Peyer's patch (tissue), 4 donors: Measurements from ENCODE around the gene HRH3. TPM values are rescaled to one million over a fixed set of nuclear protein-coding genes. Genes with fewer than 3 reads are reported as not detected.

Experiments
- DNase-seq, 3 donors: peaks; one replicate each; pipeline ENCODE4 v3.0.0-alpha.2; 2017 to 2019
- H3K27ac ChIP-seq, 4 donors: fragments of 200-600 bp; sonication (generic); one replicate each; pipeline ENCODE4 v1.5.1; 2016 to 2019
- H3K27me3 ChIP-seq, 2 donors: fragments of 200-600 bp; sonication (generic); one replicate each; pipeline ENCODE4 v1.5.1; 2019
- H3K36me3 ChIP-seq, 3 donors: fragments of 200-600 bp; sonication (generic); one replicate each; pipeline ENCODE4 v1.5.1; 2016 to 2019
- H3K4me1 ChIP-seq, 4 donors: fragments of 200-600 bp; sonication (generic); one replicate each; pipeline ENCODE4 v1.5.1; 2016 to 2019
- H3K4me3 ChIP-seq, 4 donors: fragments of 200-600 bp; sonication (generic); 1 replicate in 3 of 4; 2 replicates in 1 of 4; pipeline ENCODE4 v1.5.1; 2016 to 2019; ENCODE audit warnings: mild to moderate bottlenecking in 1 of 4
- H3K9me3 ChIP-seq, 4 donors: fragments of 200-600 bp; sonication (generic); one replicate each; pipeline ENCODE4 v1.5.1; 2016 to 2019; ENCODE audit warnings: mild to moderate bottlenecking in 1 of 4
- POLR2A ChIP-seq, 2 donors: fragments of 450-650 bp; IDR thresholded peaks; one replicate each; pipeline ENCODE4 v1.5.1; 2017; ENCODE audit warnings: antibody characterized with exemption in 2 of 2, mild to moderate bottlenecking in 2 of 2, moderate library complexity in 2 of 2
- total RNA-seq, 4 donors: library from RNA; depleted of rRNA; stranded (reverse); fragments of >200 nt; gene quantifications; one replicate each; pipeline ENCODE4 v1.1.0, GENCODE V29; 2016
- TF ChIP-seq, protein P1 (sequence below), 6 experiments: fragments of 450-650 bp in 4 of 6; fragments of 200-600 bp in 2 of 6; sonication (generic) in 1 of 6; IDR thresholded peaks; one replicate each; pipeline ENCODE4 v1.5.1; 2017 to 2019; ENCODE audit warnings: antibody characterized with exemption in 6 of 6, mild to moderate bottlenecking in 3 of 6, moderate library complexity in 1 of 6

Gene HRH3
- total RNA-seq, 4 donors from 2014 or later = 0.27 TPM; not detected in 3

DNA sequence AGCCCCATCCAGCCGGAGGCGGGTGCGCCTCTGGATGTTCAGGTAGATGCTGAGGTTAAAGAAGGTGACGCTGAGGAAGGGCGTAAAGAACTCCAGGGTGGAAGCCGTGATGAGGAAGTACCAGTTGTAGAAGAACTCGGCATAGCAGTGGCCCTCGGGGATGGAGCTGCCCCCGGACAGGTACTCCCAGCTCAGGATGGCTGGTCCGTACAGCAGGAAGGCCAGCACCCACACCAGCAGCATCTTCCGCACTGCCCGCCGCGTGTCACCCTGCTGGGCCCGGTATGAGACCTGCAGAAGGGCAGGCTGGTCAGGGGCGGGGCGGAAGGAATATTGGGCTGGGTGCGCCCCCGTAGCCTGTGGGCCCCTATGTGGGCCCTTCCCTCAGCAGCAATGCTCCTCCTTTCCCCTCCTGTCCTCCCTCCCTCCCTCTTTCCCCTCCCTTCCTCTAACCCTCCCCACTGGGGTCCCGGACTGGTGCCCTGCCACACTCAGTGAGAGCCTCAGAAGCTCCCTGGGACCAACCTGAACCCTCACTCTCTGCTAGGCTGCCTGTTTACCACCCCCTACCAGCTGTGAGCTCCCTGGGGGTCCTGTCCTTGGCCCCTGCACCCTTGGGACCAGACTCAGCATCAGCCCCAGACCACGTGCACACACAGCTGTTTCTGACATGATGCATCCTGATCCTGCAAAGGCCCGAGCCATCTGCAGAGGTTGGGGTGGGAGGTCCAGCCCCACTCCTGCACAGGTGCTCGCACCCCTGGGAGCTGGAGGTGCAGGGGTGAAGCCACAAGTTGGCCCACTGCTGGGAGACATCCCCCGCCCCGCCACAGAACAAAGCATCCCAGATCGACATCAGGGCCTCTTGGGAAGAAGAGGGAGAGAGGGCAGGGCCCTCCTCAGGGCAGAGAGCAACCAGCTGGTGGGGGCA, 3.2 kb downstream of the HRH3 start:
- Histone ChIP-seq H3K9me3 (no peaks in the 10 kb centered on the region), H3K4me1 (peaks cover 0 to 14% (median 5%) of the 10 kb centered on the region in 4 donors), H3K27ac (no peak overlapping the region), H3K27me3 (peaks cover 2 to 35% of the 10 kb centered on the region in 2 donors), H3K36me3 (no peaks in the 10 kb centered on the region), H3K4me3 (no peak overlapping the region)
- TF ChIP-seq, protein P1, sequence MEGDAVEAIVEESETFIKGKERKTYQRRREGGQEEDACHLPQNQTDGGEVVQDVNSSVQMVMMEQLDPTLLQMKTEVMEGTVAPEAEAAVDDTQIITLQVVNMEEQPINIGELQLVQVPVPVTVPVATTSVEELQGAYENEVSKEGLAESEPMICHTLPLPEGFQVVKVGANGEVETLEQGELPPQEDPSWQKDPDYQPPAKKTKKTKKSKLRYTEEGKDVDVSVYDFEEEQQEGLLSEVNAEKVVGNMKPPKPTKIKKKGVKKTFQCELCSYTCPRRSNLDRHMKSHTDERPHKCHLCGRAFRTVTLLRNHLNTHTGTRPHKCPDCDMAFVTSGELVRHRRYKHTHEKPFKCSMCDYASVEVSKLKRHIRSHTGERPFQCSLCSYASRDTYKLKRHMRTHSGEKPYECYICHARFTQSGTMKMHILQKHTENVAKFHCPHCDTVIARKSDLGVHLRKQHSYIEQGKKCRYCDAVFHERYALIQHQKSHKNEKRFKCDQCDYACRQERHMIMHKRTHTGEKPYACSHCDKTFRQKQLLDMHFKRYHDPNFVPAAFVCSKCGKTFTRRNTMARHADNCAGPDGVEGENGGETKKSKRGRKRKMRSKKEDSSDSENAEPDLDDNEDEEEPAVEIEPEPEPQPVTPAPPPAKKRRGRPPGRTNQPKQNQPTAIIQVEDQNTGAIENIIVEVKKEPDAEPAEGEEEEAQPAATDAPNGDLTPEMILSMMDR (IDR thresholded peaks at IDR 0.05) = no peak
- no peak for TF ChIP-seq POLR2A (IDR thresholded peaks at IDR 0.05)
- DNase-seq = no peak

DNA sequence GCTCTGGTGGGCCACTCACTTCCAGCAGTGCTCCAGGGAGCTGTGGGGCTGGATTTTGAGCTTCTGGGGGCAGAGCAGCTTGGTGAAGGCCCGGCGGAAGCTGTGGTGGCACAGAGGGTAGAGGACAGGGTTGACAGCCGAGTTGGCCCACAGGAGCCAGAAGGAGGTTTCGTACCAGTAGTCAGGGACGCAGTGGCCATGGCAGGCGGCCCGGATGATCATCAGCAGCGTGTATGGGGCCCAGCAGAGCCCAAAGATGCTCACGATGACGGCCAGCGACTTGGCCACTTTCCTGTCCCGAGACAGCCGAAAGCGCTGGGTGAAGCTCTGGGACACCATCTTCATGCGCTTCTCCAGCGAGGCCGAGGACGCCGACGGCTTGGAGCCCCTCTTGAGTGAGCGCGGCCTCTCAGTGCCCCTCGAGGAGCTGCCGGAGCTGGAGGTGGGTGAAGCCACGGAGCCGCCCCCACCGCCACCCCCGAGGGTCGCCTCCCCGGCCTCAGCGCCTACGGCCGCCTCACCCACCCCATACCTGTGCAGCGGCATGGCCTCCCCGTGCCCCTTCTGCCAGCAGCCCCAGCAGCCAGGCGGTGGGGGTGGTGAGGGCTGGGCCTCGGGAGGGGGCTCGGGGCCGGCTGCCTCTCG, 4.0 kb downstream of the HRH3 start:
- no peak for DNase-seq
- no peak overlapping the region for H3K27ac ChIP-seq
- H3K36me3 ChIP-seq = no peaks in the 10 kb centered on the region
- TF ChIP-seq POLR2A (IDR thresholded peaks at IDR 0.05) = no peak
- TF ChIP-seq, protein P1 (IDR thresholded peaks at IDR 0.05) = no peak
- H3K4me1 ChIP-seq = peaks cover 0 to 14% (median 5%) of the 10 kb centered on the region in 4 donors
- no peaks in the 10 kb centered on the region for H3K9me3 ChIP-seq
- no peak overlapping the region for H3K4me3 ChIP-seq
- H3K27me3 ChIP-seq = peaks cover 2 to 27% of the 10 kb centered on the region in 2 donors

DNA sequence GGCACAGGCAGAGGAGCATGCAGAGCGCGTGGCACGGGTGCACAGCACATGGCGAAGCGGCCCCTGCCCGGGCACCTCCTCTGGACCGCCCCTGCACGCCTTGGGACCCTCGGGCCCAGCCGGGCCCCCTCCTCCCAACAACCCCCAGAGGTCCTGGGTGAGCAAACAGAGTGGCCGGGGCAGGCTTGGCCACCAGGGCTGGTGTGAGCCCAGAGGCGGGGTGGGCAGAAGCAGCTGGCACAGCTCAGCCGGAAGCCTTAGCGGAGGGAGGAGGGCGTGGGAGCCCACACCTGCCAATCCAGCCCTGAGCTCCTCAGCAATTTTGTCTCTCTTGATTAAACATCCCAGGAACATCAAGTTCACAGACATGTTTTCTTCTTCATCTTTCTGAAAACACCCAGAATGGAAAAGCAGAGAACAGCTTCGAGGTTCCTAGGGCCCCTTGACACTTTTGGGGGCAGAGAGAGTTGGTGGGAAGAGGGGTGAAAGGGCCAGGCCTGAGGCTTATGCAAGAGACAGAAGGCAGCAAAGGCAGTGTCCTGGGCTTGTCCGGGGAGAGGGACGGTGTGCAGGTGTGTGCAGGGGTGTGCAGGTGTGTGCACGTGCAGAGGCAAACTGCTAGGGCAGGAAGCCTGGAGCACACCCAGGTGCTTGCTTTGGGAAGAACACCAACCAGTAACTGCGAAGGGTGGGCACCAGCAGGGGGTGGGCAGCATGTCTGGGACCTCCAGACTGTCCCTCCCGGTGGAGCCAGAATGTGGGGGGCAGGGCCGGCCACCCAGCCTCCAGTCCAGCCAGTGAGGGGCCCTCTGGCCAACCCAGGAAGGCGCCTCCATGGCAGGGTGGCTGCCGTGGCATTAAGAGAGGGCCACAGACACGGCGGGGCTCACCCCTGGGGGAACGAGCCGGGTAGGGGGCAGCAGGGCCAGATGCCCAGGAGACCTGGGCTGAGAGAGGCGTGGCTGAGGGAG, 4.8 kb downstream of the HRH3 start:
- H3K4me3 ChIP-seq = no peak overlapping the region
- no peak overlapping the region for H3K27ac ChIP-seq
- peaks cover 0 to 9% (median 3%) of the 10 kb centered on the region in 4 donors for H3K4me1 ChIP-seq
- TF ChIP-seq POLR2A (IDR thresholded peaks at IDR 0.05) = no peak
- TF ChIP-seq, protein P1 (IDR thresholded peaks at IDR 0.05) = no peak
- no peaks in the 10 kb centered on the region for H3K36me3 ChIP-seq
- no peaks in the 10 kb centered on the region for H3K9me3 ChIP-seq
- H3K27me3 ChIP-seq = peaks cover 0 to 19% of the 10 kb centered on the region in 2 donors
- DNase-seq = no peak

DNA sequence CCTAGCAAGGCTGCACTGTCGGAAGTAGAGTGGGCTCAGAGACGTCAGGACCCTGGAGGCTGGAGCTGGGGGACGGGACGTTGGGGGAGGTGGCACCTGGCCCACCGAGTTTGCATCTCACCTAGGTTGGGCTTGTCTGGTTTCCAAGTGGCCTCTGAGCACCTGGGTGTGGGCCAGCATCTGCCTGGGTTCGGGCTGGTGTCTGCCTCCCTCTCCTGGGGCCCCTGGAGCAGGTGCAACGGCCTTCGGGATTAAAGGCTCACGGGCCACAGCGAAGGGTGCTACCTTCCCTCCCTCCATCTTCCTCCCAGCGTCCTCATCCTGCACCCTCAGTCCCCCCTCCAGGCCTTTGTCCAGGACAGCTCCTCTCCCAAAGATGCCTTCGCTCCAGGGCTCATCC, 6.0 kb downstream of the HRH3 start:
- no peaks in the 10 kb centered on the region for H3K36me3 ChIP-seq
- peaks cover 0 to 2% (median 0%) of the 10 kb centered on the region in 4 donors for H3K4me1 ChIP-seq
- H3K27me3 ChIP-seq = peaks cover 0 to 13% of the 10 kb centered on the region in 2 donors
- no peak for TF ChIP-seq POLR2A (IDR thresholded peaks at IDR 0.05)
- TF ChIP-seq, protein P1 (IDR thresholded peaks at IDR 0.05) = no peak
- H3K9me3 ChIP-seq = no peaks in the 10 kb centered on the region
- H3K27ac ChIP-seq = no peak overlapping the region
- no peak for DNase-seq
- no peak overlapping the region for H3K4me3 ChIP-seq

DNA sequence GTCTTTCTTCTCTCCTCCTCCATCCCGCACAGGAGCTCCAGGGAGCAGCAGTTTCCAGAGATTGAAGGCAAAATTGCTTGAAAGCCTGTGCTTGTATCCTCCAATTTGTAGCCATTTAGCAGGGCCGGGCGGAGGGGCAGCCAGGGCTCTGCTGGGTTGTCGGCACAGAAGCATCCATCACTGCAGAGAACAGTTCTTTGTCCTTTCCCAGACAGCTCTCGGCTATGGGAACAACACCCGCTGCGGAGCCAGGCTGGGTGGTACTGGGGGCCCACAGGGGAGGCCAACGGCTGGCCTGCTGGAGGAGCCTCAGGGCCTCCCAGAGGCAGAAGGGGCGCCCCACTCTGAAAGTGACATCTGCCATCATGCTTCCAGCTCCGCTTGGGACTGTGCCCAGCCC, 7.8 kb downstream of the HRH3 start:
- no peak for DNase-seq
- H3K27me3 ChIP-seq = peaks cover 0 to 8% of the 10 kb centered on the region in 2 donors

More for the DNA sequence above, 7.8 kb downstream of the HRH3 start:
- no peaks in the 10 kb centered on the region for H3K4me1 ChIP-seq
- H3K27ac ChIP-seq = no peak overlapping the region
- TF ChIP-seq POLR2A (IDR thresholded peaks at IDR 0.05) = no peak
- TF ChIP-seq, protein P1 (IDR thresholded peaks at IDR 0.05) = no peak
- no peak overlapping the region for H3K4me3 ChIP-seq
- no peaks in the 10 kb centered on the region for H3K9me3 ChIP-seq
- H3K36me3 ChIP-seq = no peaks in the 10 kb centered on the region
